ENCODE data around the gene C2orf42. TPM values are rescaled to one million over a fixed set of nuclear protein-coding genes. Genes with fewer than 3 reads are reported as not detected.
"Not testable (repeated sequence)": the region's sequence is repeated elsewhere in the genome, so short reads cannot be mapped to it uniquely, and the experiment has no call there.

C2orf42 gene
- total RNA-seq, 1 experiment from 2014 or later, result 16.7 TPM

GRCh38 chr2:70145144-70145490, 45.7 kb downstream of the C2orf42 start:
- DNase-seq, result no peak
- peaks cover 11% of the 10 kb centered on the region for H3K4me1 ChIP-seq
- H3K27me3 ChIP-seq, result no peaks in the 10 kb centered on the region
- no peaks in the 10 kb centered on the region for H3K9me3 ChIP-seq (replicated peaks)
- no peak overlapping the region for H3K4me3 ChIP-seq
- peaks cover 6% of the 10 kb centered on the region; the same call in 1 of the 2 replicates for H3K36me3 ChIP-seq
- H3K27ac ChIP-seq, result no peak overlapping the region

- peaks cover under 1% of the 10 kb centered on the region; the same call in 1 of the 2 replicates for H3K36me3 ChIP-seq
- peaks cover 11% of the 10 kb centered on the region for H3K4me1 ChIP-seq
- no peak for DNase-seq
- no peaks in the 10 kb centered on the region for H3K9me3 ChIP-seq (replicated peaks)
- no peak overlapping the region for H3K4me3 ChIP-seq
- H3K27ac ChIP-seq, result no peak overlapping the region
- H3K27me3 ChIP-seq, result no peaks in the 10 kb centered on the region
Observed at GRCh38 chr2:70144443-70145143, 46.2 kb downstream of the C2orf42 start.

GRCh38 chr2:70143314-70144150, 47.3 kb downstream of the C2orf42 start:
- H3K9me3 ChIP-seq (replicated peaks), result no peaks in the 10 kb centered on the region

GRCh38 chr2:70142590-70143313, 48.1 kb downstream of the C2orf42 start:
- peak; percentile 100 for DNase-seq
- peak overlapping the region; percentile 92 for H3K27ac ChIP-seq
- H3K36me3 ChIP-seq, result no peaks in the 10 kb centered on the region
- no peaks in the 10 kb centered on the region for H3K27me3 ChIP-seq
- peaks cover 11% of the 10 kb centered on the region for H3K4me1 ChIP-seq
- no peaks in the 10 kb centered on the region for H3K9me3 ChIP-seq (replicated peaks)
- peak overlapping the region; percentile 79 for H3K4me3 ChIP-seq

More at GRCh38 chr2:70143314-70144150, 47.3 kb downstream of the C2orf42 start:
- Histone ChIP-seq H3K36me3 (no peaks in the 10 kb centered on the region), H3K27me3 (no peaks in the 10 kb centered on the region), H3K4me3 (peak overlapping the region; percentile 56), H3K4me1 (peaks cover 11% of the 10 kb centered on the region), H3K27ac (peak overlapping the region; percentile 69)
- peak; percentile 73 to 85 for DNase-seq

- Histone ChIP-seq H3K27me3 (no peaks in the 10 kb centered on the region), H3K4me1 (peaks cover 11% of the 10 kb centered on the region), H3K9me3 (replicated peaks) (no peaks in the 10 kb centered on the region), H3K36me3 (no peaks in the 10 kb centered on the region), H3K4me3 (peak overlapping the region; percentile 79), H3K27ac (peak overlapping the region; percentile 92)
- DNase-seq, result no peak
Observed at GRCh38 chr2:70141902-70142589, 48.8 kb downstream of the C2orf42 start.

- H3K4me1 ChIP-seq, result peaks cover 17% of the 10 kb centered on the region
- DNase-seq, result peak; percentile 53 to 62
- no peaks in the 10 kb centered on the region for H3K9me3 ChIP-seq (replicated peaks)
- H3K4me3 ChIP-seq, result peak overlapping the region; percentile 79
- no peaks in the 10 kb centered on the region for H3K27me3 ChIP-seq
- no peaks in the 10 kb centered on the region for H3K36me3 ChIP-seq
- H3K27ac ChIP-seq, result peak overlapping the region; percentile 92
Observed at GRCh38 chr2:70141212-70141901, 49.5 kb downstream of the C2orf42 start.

GRCh38 chr2:70140791-70141211, 50.0 kb downstream of the C2orf42 start:
- Histone ChIP-seq H3K27ac (no peak overlapping the region), H3K9me3 (replicated peaks) (no peaks in the 10 kb centered on the region), H3K4me1 (peaks cover 22% of the 10 kb centered on the region), H3K27me3 (no peaks in the 10 kb centered on the region), H3K36me3 (no peaks in the 10 kb centered on the region), H3K4me3 (no peak overlapping the region)
- DNase-seq, result no peak

- not testable (repeated sequence) for H3K27ac ChIP-seq; H3K36me3 ChIP-seq; H3K27me3 ChIP-seq; H3K9me3 ChIP-seq (replicated peaks); DNase-seq; H3K4me3 ChIP-seq
- H3K4me1 ChIP-seq, result peaks cover 36% of the 10 kb centered on the region
Observed at GRCh38 chr2:70134323-70134983, 56.4 kb downstream of the C2orf42 start.

GRCh38 chr2:70133491-70134322, 57.1 kb downstream of the C2orf42 start:
- H3K4me1 ChIP-seq, result peaks cover 36% of the 10 kb centered on the region
- no peak overlapping the region for H3K4me3 ChIP-seq
- no peak for DNase-seq
- H3K27me3 ChIP-seq, result no peaks in the 10 kb centered on the region
- no peaks in the 10 kb centered on the region for H3K9me3 ChIP-seq (replicated peaks)
- H3K27ac ChIP-seq, result no peak overlapping the region
- no peaks in the 10 kb centered on the region for H3K36me3 ChIP-seq

- Histone ChIP-seq H3K27me3 (no peaks in the 10 kb centered on the region), H3K36me3 (no peaks in the 10 kb centered on the region), H3K4me3 (peak overlapping the region; percentile 49), H3K27ac (peak overlapping the region; percentile 34; the same call in 1 of the 2 replicates), H3K9me3 (replicated peaks) (no peaks in the 10 kb centered on the region), H3K4me1 (peaks cover 38% of the 10 kb centered on the region)
- no peak for DNase-seq
Observed at GRCh38 chr2:70133127-70133452, 57.7 kb downstream of the C2orf42 start.

- no peaks in the 10 kb centered on the region; the same call in 1 of the 2 replicates for H3K36me3 ChIP-seq
- H3K27me3 ChIP-seq, result no peaks in the 10 kb centered on the region
- H3K4me3 ChIP-seq, result peak overlapping the region; percentile 49
- H3K4me1 ChIP-seq, result peaks cover 44% of the 10 kb centered on the region
- no peaks in the 10 kb centered on the region for H3K9me3 ChIP-seq (replicated peaks)
- H3K27ac ChIP-seq, result peak overlapping the region; percentile 34
- DNase-seq, result peak in 1 of 2 experiments; percentile 60
Observed at GRCh38 chr2:70132244-70133126, 58.3 kb downstream of the C2orf42 start.
